CD4-positive, alpha-beta T cell treated with Interleukin-15 for 4 hours (primary cell): Measurements from ENCODE around the gene GALNT9.
"Not testable (repeated sequence)": the region's sequence is repeated elsewhere in the genome, so short reads cannot be mapped to it uniquely, and the experiment has no call there.

Experiments
- DNase-seq: peaks from one replicate; pipeline ENCODE4 v3.0.0-alpha.2; 2020; ENCODE audit warnings: low spot score

Gene GALNT9

DNA sequence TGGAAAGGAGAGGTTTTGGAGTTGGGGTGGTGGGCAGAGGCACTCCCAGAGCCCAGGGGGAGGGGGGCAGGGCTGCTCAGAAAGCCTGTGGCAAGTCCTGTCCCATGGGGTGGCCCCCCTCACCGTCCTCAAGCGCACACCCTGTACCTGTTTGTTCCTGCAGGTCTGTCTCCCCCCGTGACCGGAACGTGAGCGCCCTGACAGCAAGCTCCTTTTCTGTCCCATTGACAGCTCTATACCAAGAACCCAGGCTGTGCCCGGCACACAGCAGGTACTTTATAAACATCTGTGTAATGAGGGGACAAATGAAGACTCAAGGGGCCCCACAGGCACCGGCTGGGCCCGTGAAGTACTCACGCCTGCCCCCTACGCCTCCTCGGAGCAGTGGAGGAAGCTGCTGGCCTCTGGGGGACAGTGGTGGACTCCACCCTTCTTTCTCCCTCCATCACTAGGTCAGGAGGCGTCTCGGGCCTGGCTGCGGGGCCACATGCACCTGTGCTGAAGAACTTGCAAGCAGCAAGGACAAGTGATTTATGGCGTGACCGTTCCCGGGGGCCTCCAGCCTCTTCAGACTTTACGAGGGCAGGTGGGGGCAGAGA is 65.8 kb downstream of the GALNT9 start:
- no peak for DNase-seq

- DNase-seq, result no peak
Observed at GRCh38 chr12:132263061-132263360, 66.4 kb downstream of the GALNT9 start.

GRCh38 chr12:132262256-132263060 is 66.9 kb downstream of the GALNT9 start:
- no peak for DNase-seq

GRCh38 chr12:132261328-132262138 is 67.9 kb downstream of the GALNT9 start:
- DNase-seq, result no peak

- DNase-seq, result no peak
Observed at GRCh38 chr12:132260721-132261120, 68.7 kb downstream of the GALNT9 start.

DNA sequence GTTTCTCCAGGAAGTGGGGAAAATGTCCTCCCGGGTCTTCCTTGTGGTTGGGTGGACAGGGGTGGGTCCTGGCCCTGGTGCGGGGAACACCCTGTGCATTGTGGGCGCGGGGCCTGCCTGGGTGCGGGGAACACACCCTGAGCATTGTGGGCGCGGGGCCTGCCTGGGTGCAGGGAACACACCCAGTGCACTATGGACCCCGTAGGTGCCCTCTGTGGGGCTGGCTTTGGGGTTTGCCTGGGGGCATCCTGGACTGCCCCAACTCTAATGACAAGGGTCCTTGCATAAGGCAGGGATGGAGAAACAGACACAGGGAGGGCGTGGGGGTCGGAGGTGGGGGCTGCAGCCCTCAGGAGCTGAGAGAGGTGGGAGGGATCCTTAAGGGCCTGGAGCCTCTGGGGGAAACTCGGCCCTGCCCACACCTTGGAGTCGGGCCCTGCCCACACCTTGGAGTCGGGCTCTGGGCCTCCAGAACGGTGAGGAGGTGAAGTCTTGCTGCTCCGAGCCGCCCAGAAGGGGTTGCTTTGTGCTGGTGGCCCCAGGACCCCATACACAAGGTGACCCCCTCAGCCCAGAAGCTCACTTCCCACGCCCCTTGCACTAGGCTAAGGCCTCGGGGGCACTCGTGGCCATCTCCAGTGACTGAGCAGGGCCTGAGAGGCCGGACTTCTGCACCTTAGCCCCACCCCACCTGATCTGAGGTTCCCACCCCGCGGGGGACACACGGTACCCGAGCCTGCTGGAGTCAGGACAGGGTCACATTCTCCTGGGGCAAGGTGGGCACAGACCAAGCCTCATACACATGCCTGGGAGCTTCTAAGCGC is 69.3 kb downstream of the GALNT9 start:
- no peak for DNase-seq

DNA sequence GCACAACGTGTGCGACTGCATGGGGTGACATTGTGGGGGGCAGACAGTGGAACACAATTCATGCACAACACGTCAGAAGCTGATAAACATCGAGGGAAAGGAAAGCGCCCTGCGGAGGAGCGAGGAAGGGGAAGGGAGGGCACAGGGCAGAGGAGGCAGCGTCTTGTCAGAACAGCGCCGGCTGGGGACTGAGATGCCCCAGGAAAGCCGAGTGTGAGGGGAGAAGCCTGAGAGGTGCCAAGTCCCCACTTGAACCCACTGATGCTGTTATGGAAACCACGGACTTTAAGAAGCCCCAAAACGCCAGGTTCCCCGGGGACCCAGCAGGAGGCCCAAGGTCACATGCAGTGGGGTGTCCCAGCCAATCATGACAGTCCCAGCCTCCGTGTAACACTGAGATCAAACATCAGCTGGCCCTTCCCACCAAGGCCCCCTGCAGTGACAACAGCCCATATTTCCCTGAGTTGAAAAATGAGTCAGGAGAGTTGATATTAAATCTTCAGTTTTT is 70.0 kb downstream of the GALNT9 start:
- no peak for DNase-seq

- DNase-seq, result no peak
Observed at GRCh38 chr12:132258543-132258942, 70.8 kb downstream of the GALNT9 start.

DNA sequence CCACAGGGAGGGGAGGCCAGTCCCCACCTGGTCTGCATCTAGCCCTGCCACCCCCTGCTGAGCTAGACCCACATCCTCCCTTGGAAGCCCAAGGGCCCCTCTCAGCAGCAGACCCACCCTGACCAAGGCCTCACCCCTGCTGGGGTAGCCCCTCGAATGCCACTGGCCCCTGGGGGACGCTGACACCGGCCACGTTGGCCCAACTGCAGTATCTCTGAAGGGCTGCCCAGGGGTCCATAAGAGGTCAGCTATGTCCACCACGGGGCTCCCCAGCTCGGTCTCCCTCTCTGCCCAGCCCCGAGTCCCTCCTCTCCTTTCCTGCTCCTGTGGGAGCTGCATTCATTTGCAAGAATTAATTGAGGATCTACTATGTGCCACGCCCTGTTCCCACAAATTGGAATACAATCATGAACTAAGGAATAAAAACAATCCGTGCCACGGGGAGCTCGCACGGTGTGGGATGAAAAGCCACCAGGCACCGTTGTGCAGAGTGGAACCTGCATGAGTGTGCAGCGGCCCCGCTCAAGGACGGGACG is 71.4 kb downstream of the GALNT9 start:
- no peak for DNase-seq

DNA sequence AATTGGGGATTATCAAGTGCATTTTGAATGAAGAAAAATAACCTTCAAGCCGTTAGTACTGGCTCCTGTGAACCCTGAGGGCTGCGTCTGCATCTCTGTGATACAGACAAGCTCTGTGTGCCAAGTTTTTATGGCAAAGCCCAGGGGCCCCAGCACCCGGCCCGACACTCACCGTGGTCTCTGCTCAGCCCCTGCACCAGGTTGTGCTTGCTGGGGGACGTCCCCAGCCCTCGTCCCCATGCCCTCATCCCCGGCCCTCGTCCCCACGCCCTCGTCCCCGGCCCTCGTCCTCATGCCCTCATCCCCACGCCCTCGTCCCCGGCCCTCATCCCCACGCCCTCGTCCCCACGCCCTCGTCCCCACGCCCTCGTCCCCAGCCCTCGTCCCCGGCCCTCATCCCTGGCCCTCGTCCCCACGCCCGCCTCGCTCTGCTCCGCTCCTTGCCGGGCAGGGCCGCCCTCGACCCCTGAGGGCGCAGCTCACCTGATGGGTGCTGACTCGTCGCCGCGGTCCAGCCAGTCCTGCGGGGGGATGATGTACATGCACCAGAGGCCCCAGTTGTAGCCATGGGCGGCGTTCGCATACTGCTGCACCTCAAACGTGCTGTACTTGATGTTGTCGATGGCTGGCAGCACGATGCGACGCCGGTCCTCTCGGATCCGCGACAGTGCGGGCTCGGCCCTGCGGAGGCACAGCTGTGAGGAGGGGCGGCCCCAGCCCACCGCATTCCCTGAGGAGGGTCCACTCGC is 72.0 kb downstream of the GALNT9 start:
- DNase-seq, result no peak

GRCh38 chr12:132256646-132257045 is 72.7 kb downstream of the GALNT9 start:
- DNase-seq, result no peak

DNA sequence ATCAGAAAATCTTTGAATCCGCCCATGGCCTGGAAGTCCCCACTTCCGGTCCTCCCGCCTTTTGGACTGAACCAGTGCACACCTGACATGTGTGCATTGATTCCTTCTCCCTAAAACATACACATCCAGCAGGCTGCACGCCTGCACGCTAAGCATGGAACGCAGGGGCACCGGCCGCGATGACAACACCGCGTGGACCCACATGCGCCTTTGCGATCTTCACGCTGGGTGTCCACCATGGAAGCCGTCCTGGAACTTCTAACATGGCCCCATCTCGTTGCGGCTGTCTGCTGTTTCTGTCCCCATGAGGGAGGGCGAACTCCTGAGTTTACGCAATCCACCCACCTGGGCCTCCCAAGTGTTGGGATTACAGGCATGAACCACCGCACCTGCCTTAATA is 73.7 kb downstream of the GALNT9 start:
- no peak for DNase-seq

DNA sequence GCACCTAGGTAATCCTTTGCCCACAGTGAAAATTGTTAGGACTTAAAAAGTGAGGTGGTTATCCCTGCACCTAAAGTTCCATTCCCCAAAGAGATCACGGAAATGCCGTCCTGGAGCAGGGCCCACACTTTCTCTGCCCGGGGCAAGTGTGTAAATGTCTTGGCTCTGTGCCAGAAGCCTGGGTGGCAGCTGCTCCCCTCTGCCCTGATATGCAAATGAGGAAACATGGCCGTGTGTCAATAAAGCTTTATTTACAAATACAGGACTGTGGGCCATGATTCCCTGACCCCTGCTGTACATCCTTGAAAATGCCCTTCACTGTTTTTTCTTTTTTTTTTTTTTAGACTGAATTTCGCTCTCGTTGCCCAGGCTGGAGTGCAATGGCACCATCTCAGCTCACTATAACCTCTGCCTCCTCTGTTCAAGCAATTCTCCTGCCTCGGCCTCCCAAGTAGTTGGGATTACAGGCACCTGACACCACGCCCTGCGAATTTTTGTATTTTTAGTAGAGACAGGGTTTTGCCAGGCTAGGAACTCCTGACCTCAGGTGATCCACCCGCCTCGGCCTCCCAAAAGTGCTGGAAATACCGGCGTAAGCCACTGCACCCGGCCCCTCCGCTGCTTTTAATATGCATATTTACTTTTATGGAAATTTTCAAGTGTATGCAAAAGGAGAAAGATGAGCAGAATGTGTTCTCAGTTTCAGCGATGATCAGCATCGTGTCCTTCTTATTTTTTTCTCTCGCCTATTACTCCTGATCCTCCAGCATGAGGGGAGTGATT is 75.5 kb downstream of the GALNT9 start:
- DNase-seq, result no peak

GRCh38 chr12:132252981-132253380 is 76.4 kb downstream of the GALNT9 start:
- DNase-seq, result not testable (repeated sequence)

GRCh38 chr12:132251741-132252490 is 77.5 kb downstream of the GALNT9 start:
- DNase-seq, result no peak

DNA sequence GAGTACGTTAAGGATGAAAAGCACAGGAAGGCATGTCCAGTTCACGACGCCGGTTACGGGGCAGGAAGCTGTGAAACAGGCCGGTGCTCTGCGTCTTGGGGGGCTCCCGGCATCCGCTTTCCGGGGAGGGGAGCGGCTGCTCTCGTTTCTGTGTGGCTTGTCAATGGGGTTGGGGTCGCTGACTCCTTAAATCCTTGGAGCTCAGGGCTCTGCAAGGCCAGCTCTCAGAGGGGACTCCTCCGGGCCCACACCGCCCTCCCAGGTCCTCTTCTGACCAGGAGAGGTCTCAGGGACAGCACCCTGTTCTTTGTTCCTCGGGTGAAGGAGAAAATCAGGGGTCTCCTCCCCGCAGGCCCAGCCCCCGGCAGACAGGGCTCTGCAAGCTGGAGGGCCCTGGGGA is 78.1 kb downstream of the GALNT9 start:
- DNase-seq, result no peak

GRCh38 chr12:132250707-132251106 is 78.7 kb downstream of the GALNT9 start:
- DNase-seq, result no peak

DNA sequence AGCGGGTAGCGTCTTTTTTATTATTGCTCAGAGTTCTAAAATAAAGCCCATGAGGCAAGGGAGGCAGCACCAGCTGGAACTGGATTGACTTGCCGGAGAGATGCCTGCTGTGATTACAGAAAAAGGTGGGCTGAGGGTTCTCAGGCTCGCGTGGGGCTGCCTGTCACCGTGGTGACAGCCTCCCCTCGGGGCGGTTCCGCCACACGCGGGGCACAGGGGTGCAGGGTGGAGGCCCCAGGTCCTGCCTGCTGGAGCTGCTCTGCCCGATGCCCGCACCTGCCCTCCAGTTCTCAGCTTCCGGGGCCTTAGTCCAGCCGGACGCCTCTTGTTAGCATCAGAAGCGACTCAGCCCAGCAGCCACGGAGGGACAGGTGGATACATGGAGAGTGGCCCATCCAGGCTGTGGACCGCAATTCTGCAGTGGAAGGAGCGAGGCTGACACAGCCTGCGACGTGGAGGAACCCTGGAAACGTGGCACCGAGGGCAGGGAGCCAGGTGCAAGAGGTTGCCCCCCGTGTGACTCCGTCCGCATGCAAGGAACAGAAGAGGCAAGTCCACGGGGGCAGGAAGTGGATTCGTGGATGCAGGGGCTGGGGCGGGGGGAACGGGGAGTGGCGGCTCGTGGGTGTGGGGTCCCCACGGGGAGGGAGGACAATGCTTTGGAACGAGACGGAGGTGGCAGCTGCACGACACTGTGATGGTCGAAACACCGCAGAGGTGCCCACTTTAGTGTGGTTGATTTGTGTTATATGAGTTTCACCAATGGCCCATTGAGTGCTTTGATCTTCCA is 79.5 kb downstream of the GALNT9 start:
- no peak for DNase-seq
